Effector memory CD8-positive, alpha-beta T cell (primary cell): ENCODE data around the gene HES3.

Experiments
- ATAC-seq: fragments of 150-1000 bp; cut with Tn5 transposase; replicated peaks from 2 replicates; pipeline ENCODE4 v1.10.0; 2021; ENCODE audit warnings: mild to moderate bottlenecking, moderate library complexity
- DNase-seq, 3 experiments: peaks; one replicate each; pipeline ENCODE4 v3.0.0; 2021
- H3K27ac Mint-ChIP-seq, 2 donors: one replicate each; pipeline ENCODE4 v1.8.0; 2022; ENCODE audit warnings: mild to moderate bottlenecking in 2 of 2, mixed read lengths in 2 of 2, moderate library complexity in 2 of 2
- H3K27me3 Mint-ChIP-seq, 2 donors: one replicate each; pipeline ENCODE4 v1.8.0; 2022; ENCODE audit warnings: mixed read lengths in 2 of 2
- H3K36me3 Mint-ChIP-seq: one replicate; pipeline ENCODE4 v1.8.0; 2022; ENCODE audit warnings: mild to moderate bottlenecking, moderate library complexity, mixed read lengths; ENCODE audit not compliant: insufficient read depth
- H3K4me1 Mint-ChIP-seq, 2 donors: one replicate each; pipeline ENCODE4 v1.8.0; 2022; ENCODE audit warnings: low read depth in 2 of 2, mixed read lengths in 2 of 2
- H3K4me3 Mint-ChIP-seq, 2 donors: one replicate each; pipeline ENCODE4 v1.8.0; 2022; ENCODE audit warnings: mild to moderate bottlenecking in 2 of 2, mixed read lengths in 2 of 2, moderate library complexity in 2 of 2
- H3K9me3 Mint-ChIP-seq, 2 donors: one replicate each; pipeline ENCODE4 v1.8.0; 2022; ENCODE audit warnings: mixed read lengths in 2 of 2

Gene HES3

DNA sequence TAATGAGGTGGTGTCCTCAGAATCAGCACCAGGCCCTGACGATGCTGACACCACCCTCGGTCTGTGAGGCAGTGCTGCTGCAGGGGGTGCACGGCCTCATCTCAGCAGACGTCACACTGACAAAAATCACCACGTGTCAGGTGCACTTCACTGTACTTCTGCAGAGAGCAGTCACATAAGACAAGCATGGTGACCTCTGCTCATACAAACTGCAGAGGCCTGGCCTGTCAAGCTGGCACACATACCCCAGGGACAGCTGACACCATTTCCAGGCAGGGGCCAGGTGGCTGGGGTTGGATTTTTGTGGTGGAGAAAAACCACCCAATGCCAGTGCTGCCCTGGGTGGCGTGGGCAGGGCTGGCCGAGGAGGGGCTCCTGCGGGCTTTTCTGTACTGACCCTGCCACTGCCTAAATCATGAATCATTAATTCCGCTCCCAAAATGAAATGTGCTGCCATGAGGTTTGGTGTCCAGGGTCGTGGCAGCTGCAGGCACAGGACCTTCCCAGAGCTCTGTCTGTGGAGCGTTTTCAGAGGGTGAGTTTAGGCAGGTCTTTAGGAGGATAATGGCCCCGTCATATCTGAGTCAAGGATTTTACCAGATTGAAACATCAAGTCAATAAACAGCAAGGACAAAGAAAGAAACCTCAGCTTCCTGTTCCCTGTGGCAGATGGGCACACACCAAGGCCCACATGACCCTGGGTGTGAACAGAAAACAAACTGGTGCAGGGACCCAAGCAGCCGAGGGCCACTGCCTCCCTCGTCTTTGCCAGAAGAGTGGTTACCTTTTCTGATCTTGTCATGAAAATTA lies 50.3 kb downstream of the HES3 start:
- DNase-seq, result peak; percentile 8 to 31 (median 13)
- peak; percentile 74 for ATAC-seq
- peak overlapping the region; percentile 47 to 66 for H3K4me3 Mint-ChIP-seq
- peak overlapping the region; percentile 88 to 91 for H3K27ac Mint-ChIP-seq
- no peaks in the 10 kb centered on the region for H3K27me3 Mint-ChIP-seq
- H3K9me3 Mint-ChIP-seq, result no peaks in the 10 kb centered on the region
- peaks cover 9% of the 10 kb centered on the region for H3K36me3 Mint-ChIP-seq
- H3K4me1 Mint-ChIP-seq, result peaks cover 16 to 36% of the 10 kb centered on the region in 2 donors

DNA sequence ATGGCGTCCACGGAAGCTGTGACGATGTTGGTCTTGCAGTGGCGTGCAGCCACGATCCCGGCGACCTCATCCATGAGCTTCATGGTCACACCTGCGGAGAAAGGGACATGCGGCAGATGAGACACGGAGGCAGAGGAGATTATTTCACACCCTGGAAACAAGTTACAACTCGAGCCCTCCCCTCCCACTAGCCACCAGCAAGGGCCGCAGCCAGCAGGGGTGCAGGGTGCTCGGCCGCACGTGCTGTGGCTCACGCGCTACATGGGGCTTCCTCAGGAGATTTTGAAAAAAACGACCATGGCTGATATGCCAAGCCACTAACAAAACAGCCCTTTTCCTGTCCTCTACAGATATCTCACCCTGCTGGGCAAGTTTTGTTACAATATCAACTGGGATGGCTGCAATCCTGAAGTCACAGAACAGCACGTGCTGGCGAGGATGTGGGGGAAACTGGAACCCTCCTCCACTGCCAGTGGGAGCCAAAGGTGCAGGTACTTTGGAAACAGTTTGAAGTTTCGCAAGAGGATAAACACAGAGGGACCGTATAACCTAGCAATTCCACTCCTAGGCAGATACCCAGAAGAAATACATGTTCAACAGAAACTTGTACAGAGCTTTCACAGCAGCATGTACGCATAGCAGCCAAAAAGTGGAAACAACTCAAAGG lies 51.0 kb downstream of the HES3 start:
- Mint-ChIP-seq H3K4me1 (peaks cover 16 to 36% of the 10 kb centered on the region in 2 donors), H3K36me3 (peaks cover 9% of the 10 kb centered on the region), H3K27me3 (no peaks in the 10 kb centered on the region), H3K9me3 (no peaks in the 10 kb centered on the region), H3K27ac (peak overlapping the region; percentile 88 to 91), H3K4me3 (peak overlapping the region; percentile 47 to 66)
- DNase-seq (peak in 2 of 3 experiments; percentile 13 to 26), ATAC-seq (peak; percentile 56)
